Purkinje cell (primary cell): Measurements from ENCODE around the gene PYDC1. TPM values are rescaled to one million over a fixed set of nuclear protein-coding genes. Genes with fewer than 3 reads are reported as not detected.

ENCODE experiments used
- polyA plus RNA-seq: library from polyadenylated mRNA; unstranded; fragments of >200 nt; fragmentation: Nextera tagmentation; gene quantifications from 2 replicates; pipeline ENCODE4 v1.2.1, GENCODE V29; 2014

The PYDC1 gene
- 0.94 and 1.6 TPM in 2 replicates for polyA plus RNA-seq

GRCh38 chr16:31216422-31217135, at the start of gene PYDC1:
PYDC1 (minus strand) TSS chr16:31217135; CDS start chr16:31217028, 107 bp downstream.

DNA sequence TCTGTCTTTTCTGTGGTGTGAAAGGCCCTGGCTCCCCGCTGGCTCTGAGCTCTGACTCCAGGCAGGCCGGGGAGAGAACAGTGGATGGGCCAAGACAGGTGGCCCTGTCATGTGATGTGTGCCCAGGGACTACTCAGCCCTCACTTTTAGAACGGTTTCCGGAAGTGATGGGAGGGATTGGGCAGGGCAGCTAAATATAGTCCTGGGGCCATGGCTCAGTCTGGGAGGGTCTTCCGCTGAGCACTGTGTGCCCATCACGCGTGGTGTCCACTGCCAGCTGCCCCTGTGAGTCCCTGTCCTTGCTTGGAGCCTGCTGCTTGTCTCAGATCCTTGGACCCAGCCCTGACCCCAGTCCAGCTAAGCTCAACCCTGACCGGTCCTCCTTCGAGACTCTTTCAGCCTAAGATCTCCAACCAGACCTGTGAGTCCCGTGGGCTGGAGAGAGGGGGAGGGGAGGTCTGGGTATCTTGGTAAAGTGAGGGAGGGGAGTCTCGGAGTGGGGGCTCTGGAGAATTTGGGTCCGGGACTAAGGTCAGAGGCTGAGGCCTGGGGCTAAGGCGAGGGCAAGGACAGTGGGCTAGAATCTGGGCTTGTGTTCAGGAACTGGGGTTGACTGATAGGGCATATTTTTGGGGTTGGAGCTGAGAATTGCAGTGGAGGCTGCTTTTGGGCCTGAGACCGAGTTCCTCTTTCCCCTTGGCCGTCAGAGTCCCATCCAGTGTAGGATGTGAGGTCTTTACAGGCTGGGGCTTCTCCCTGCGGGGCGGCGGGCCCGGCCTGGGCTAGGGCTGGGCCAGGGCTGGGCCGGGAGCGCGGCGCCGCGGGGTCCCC, 2.8 kb downstream of the PYDC1 start, which contains the start of gene TRIM72:
Gene TRIM72 (plus strand): TSS at position 243 of the 831 bp plus-strand sequence. CDS start 620 bp downstream, outside the sequence.

DNA sequence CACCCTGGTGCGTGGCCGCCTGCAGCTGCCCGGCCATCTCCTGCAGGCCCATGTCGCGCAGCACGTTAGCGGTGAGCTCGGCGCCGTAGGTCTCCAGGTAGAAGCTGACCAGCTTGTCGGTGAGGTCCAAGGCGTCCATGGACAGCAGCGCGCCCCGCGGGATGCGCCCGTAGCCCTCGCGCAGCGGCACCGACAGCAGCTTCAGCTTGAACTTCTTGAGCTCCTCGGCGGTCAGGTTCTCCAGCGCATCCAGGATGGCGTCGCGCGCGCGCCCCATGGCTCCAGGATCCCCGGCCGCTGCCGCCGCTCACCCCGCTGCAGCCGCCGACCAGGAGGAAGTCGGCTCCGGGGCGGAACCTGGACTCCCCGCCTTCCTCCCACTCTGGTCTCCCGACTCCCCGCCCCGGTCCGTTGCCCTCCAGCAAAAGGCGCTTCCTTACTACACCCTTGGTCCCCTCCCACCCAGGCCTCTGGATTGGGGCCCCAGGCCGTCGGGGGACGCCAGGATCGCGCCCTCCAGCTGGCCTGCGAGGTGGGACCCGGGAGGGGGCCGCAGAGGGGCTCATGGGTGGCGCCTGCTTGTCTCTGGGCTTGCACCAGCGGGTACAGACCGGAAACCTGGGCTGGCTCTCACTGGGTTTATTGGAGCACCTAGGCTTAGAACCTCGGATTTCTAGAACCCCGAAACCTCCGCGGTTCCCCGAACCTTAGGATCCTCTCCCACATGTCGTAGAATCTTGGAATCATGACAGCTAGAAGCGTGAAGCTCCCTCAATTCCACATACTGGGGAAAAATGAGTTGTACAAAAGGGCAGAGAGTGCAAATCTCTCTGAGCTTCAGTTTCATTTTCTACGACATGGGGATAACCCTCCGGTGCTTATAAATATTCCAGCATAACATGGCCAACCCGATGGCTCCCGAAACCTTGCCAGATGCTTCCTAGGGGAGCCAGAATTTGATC, 14.2 kb downstream of the PYDC1 start, which contains the start of gene PYCARD:
Gene PYCARD (minus strand): TSS at position 347 of the 962 bp plus-strand sequence. CDS start 70 bp downstream, at position 277.

DNA sequence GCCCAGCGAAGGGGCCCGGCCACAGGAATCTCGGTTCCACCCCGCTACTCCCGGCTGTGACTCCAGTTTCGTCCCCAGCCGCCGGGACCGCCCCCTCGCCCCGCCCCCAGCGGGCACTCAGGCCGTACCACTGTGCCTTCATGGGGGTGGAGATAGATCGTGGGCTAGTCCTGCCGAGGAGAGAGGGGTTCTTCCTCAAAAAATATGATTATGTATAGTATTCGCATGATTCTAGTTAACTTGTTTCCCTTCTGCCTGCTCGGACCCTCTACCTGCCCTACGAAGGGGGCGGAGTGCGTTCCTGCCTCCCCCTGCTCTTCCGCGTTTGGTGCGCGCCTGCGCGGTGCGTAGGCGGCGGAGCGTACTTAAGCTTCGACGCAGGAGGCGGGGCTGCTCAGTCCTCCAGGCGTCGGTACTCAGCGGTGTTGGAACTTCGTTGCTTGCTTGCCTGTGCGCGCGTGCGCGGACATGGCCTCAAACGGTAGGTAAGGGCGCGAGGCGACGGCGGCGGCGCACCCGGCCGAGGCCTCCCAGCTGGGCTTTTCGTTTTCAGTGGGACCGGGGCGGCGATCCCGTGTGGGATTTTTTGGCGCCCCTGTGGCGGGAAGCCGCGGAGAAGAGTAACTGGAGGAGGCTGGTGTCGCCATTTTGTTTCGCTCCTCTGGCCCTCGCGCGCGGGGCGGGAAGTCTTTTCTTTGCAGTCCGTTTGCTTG, 37.0 kb downstream of the PYDC1 start, which contains the start of gene FUS:
Gene FUS (plus strand): TSS at position 393 of the 713 bp plus-strand sequence. CDS start 76 bp downstream, at position 469.

Other genes starting within 250 kb of the PYDC1 start
- gene HSD3B7, start 231.9 kb downstream of the PYDC1 start, polyA plus RNA-seq: not detected in 2 replicates
- 2.5 and 3.0 TPM in 2 replicates for gene STX1B, start 206.5 kb downstream of the PYDC1 start, polyA plus RNA-seq
- gene STX4, start 183.6 kb downstream of the PYDC1 start, polyA plus RNA-seq: 15.6 and 16.6 TPM in 2 replicates
- 0.11 TPM in 1 of 2 replicates, not detected in the other for gene ZNF668, start 142.9 kb downstream of the PYDC1 start, polyA plus RNA-seq
- gene ZNF646, start 142.7 kb downstream of the PYDC1 start, polyA plus RNA-seq: 0.20 and 0.43 TPM in 2 replicates
- not detected in 2 replicates for gene PRSS53, start 128.2 kb downstream of the PYDC1 start, polyA plus RNA-seq
- 47.0 and 48.3 TPM in 2 replicates for gene VKORC1, start 122.3 kb downstream of the PYDC1 start, polyA plus RNA-seq
- gene BCKDK, start 108.7 kb downstream of the PYDC1 start, polyA plus RNA-seq: 8.4 and 10.6 TPM in 2 replicates
- gene KAT8, start 99.5 kb downstream of the PYDC1 start, polyA plus RNA-seq: 16.0 and 16.5 TPM in 2 replicates
- gene PRSS8, start 81.4 kb downstream of the PYDC1 start, polyA plus RNA-seq: not detected in 2 replicates
- 0.43 and 1.8 TPM in 2 replicates for gene PRSS36, start 67.1 kb downstream of the PYDC1 start, polyA plus RNA-seq
- gene FUS, start 37.0 kb downstream of the PYDC1 start, polyA plus RNA-seq: 41.0 and 45.9 TPM in 2 replicates
- gene PYCARD, start 14.4 kb downstream of the PYDC1 start, polyA plus RNA-seq: 0.41 TPM in 1 of 2 replicates, not detected in the other
- not detected in 2 replicates for gene TRIM72, start 3.0 kb downstream of the PYDC1 start, polyA plus RNA-seq
- not detected in 2 replicates for gene ITGAM, start 42.8 kb upstream of the PYDC1 start, polyA plus RNA-seq
- gene ITGAX, start 138.0 kb upstream of the PYDC1 start, polyA plus RNA-seq: 0.28 TPM in 1 of 2 replicates, not detected in the other
- gene ITGAD, start 176.2 kb upstream of the PYDC1 start, polyA plus RNA-seq: not detected in 2 replicates
- 2.4 and 2.8 TPM in 2 replicates for gene COX6A2, start 211.2 kb upstream of the PYDC1 start, polyA plus RNA-seq
- 0.20 and 0.83 TPM in 2 replicates for gene ZNF843, start 225.7 kb upstream of the PYDC1 start, polyA plus RNA-seq
- 0.35 and 2.5 TPM in 2 replicates for gene ARMC5, start 242.4 kb upstream of the PYDC1 start, polyA plus RNA-seq